SU-DHL-6 (cell line): ENCODE measurements around the gene PDZD7.

Source experiments
- EZH2phosphoT487 ChIP-seq: fragments of 200-600 bp; sonication (generic), shearing (Covaris generic); conservative IDR thresholded peaks from 2 replicates; pipeline ENCODE4 v1.6.1; 2018; ENCODE audit warnings: mild to moderate bottlenecking, antibody characterized with exemption, low read length, moderate library complexity, mixed read lengths
- TF ChIP-seq, protein P1 (sequence below): fragments of 200-600 bp; sonication (generic); IDR thresholded peaks from one replicate; pipeline ENCODE4 v1.5.1; 2017; ENCODE audit warnings: antibody characterized with exemption, mild to moderate bottlenecking, low read length, moderate library complexity; ENCODE audit not compliant: insufficient read depth, poor library complexity, severe bottlenecking

DNA sequence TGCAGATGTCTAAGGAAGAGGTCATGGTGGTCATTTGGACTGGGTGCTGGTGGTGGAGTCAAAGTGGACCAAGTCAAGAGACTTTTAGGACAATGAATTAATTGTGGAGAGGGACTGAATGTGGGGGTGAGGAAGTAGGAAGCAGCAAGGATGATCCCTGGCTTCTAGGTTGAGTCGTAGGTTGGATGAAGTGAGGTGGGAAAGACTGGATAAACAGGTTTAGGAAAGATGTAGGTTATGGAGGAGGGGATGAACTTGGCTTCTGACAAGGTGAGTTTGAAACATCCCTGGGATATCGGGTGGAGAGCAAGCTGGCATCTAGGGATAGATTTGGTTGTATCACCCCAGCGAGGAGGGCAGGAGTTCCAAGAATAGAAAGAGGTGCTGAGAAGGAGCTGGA, 54.0 kb downstream of the PDZD7 start:
- TF ChIP-seq, protein P1, sequence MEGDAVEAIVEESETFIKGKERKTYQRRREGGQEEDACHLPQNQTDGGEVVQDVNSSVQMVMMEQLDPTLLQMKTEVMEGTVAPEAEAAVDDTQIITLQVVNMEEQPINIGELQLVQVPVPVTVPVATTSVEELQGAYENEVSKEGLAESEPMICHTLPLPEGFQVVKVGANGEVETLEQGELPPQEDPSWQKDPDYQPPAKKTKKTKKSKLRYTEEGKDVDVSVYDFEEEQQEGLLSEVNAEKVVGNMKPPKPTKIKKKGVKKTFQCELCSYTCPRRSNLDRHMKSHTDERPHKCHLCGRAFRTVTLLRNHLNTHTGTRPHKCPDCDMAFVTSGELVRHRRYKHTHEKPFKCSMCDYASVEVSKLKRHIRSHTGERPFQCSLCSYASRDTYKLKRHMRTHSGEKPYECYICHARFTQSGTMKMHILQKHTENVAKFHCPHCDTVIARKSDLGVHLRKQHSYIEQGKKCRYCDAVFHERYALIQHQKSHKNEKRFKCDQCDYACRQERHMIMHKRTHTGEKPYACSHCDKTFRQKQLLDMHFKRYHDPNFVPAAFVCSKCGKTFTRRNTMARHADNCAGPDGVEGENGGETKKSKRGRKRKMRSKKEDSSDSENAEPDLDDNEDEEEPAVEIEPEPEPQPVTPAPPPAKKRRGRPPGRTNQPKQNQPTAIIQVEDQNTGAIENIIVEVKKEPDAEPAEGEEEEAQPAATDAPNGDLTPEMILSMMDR = no peak
- TF ChIP-seq EZH2phosphoT487 = no peak
